Keratinocyte (primary cell): ENCODE measurements around the gene CACNG3.

ENCODE experiments used
- CTCF ChIP-seq, 3 experiments: IDR thresholded peaks in 1 of 3; conservative IDR thresholded peaks in 1 of 3; optimal IDR thresholded peaks in 1 of 3; 2 replicates in 2 of 3; 3 replicates in 1 of 3; pipeline versions ENCODE3 to v1.5.1; 2011; ENCODE audit warnings: low read length in 3 of 3, mild to moderate bottlenecking in 3 of 3, moderate library complexity in 2 of 3, control low read depth in 1 of 3, inconsistent platforms in 1 of 3; ENCODE audit not compliant: insufficient read depth in 2 of 3; ENCODE audit errors: extremely low read depth in 1 of 3
- EZH2 ChIP-seq: IDR thresholded peaks from one replicate; pipeline ENCODE4 v1.6.1; 2012; ENCODE audit warnings: inconsistent platforms, mild to moderate bottlenecking, low read length, moderate library complexity

- TF ChIP-seq CTCF (optimal IDR thresholded peaks at IDR 0.05 in 1 of 3, IDR thresholded peaks at IDR 0.05 in 1 of 3, conservative IDR thresholded peaks at IDR 0.05 in 1 of 3; ENCODE audit: extremely low read depth in 1 of 3, insufficient read depth in 2 of 3, low read length in 3 of 3) (no peak), EZH2 (no peak)
Measured at GRCh38 chr16:24294131-24294530, 38.0 kb downstream of the CACNG3 start.
